H9 (cell line): ENCODE measurements around the gene SPDYE18. TPM values are rescaled to one million over a fixed set of nuclear protein-coding genes. Genes with fewer than 3 reads are reported as not detected.
"Not testable (repeated sequence)": the region's sequence is repeated elsewhere in the genome, so short reads cannot be mapped to it uniquely, and the experiment has no call there.

ENCODE experiments used
- DNase-seq: peaks from one replicate; pipeline ENCODE4 v3.0.0-alpha.2; 2017
- H2AFZ ChIP-seq: one replicate; pipeline ENCODE4 v1.6.1; 2013; ENCODE audit warnings: mild to moderate bottlenecking, low read length, control low read depth, moderate library complexity
- H2AK5ac ChIP-seq: 2 replicates; pipeline ENCODE4 v1.6.1; 2013; ENCODE audit warnings: low read length, control low read depth, mixed read lengths; ENCODE audit not compliant: insufficient read length
- H2BK120ac ChIP-seq: one replicate; pipeline ENCODE4 v1.6.1; 2013; ENCODE audit warnings: low read depth, mild to moderate bottlenecking, low read length, control low read depth, inconsistent platforms; ENCODE audit not compliant: poor library complexity, severe bottlenecking
- H2BK12ac ChIP-seq: 2 replicates; pipeline ENCODE4 v1.6.1; 2013; ENCODE audit warnings: low read length, control low read depth, mixed read lengths, low read depth; ENCODE audit not compliant: insufficient read length
- H2BK15ac ChIP-seq: 2 replicates; pipeline ENCODE4 v1.6.1; 2013; ENCODE audit warnings: low read depth, low read length, control low read depth
- H2BK20ac ChIP-seq: one replicate; pipeline ENCODE4 v1.6.1; 2013; ENCODE audit warnings: low read depth, mild to moderate bottlenecking, low read length, control low read depth, inconsistent platforms; ENCODE audit not compliant: poor library complexity, severe bottlenecking
- H2BK5ac ChIP-seq: 2 replicates; pipeline ENCODE4 v1.6.1; 2013; ENCODE audit warnings: low read length, control low read depth, mixed read lengths; ENCODE audit not compliant: insufficient read length
- H3K14ac ChIP-seq: 2 replicates; pipeline ENCODE4 v1.6.1; 2013; ENCODE audit warnings: low read length, control low read depth; ENCODE audit not compliant: insufficient read depth
- H3K18ac ChIP-seq: 2 replicates; pipeline ENCODE4 v1.6.1; 2013; ENCODE audit warnings: low read depth, mild to moderate bottlenecking, mixed read lengths, low read length, control low read depth; ENCODE audit not compliant: insufficient read length
- H3K23ac ChIP-seq: 2 replicates; pipeline ENCODE4 v1.6.1; 2013; ENCODE audit warnings: low read length, control low read depth, mixed read lengths, low read depth; ENCODE audit not compliant: insufficient read length
- H3K23me2 ChIP-seq: 2 replicates; pipeline ENCODE4 v1.6.1; 2013; ENCODE audit warnings: low read depth, mild to moderate bottlenecking, mixed read lengths, low read length, control low read depth; ENCODE audit not compliant: insufficient read length, poor library complexity, severe bottlenecking
- H3K27ac ChIP-seq: 2 replicates; pipeline ENCODE4 v1.5.1; 2013; ENCODE audit warnings: low read length, control low read depth, mixed read lengths, low read depth; ENCODE audit not compliant: insufficient read length
- H3K27me3 ChIP-seq: 2 replicates; pipeline ENCODE4 v1.6.1; 2013; ENCODE audit warnings: low read length, control low read depth, inconsistent platforms; ENCODE audit not compliant: insufficient read depth
- H3K4ac ChIP-seq: 2 replicates; pipeline ENCODE4 v1.6.1; 2013; ENCODE audit warnings: low read depth, mild to moderate bottlenecking, control low read depth, inconsistent platforms, low read length, moderate library complexity
- H3K4me1 ChIP-seq: 2 replicates; pipeline ENCODE4 v1.6.1; 2013; ENCODE audit warnings: low read length, control low read depth, inconsistent platforms; ENCODE audit not compliant: insufficient read depth
- H3K4me2 ChIP-seq: 2 replicates; pipeline ENCODE4 v1.6.1; 2013; ENCODE audit warnings: low read length, control low read depth, mixed read lengths; ENCODE audit not compliant: insufficient read length, insufficient read depth
- H3K56ac ChIP-seq: 2 replicates; pipeline ENCODE4 v1.6.1; 2013; ENCODE audit warnings: low read depth, mild to moderate bottlenecking, mixed read lengths, low read length, control low read depth; ENCODE audit not compliant: insufficient read length
- H3K79me1 ChIP-seq: 2 replicates; pipeline ENCODE4 v1.6.1; 2013; ENCODE audit warnings: low read depth, mild to moderate bottlenecking, moderate library complexity, low read length, control low read depth, inconsistent platforms; ENCODE audit not compliant: insufficient read depth, poor library complexity, severe bottlenecking
- H3K79me2 ChIP-seq: 2 replicates; pipeline ENCODE4 v1.6.1; 2013; ENCODE audit warnings: low read length, control low read depth, inconsistent platforms; ENCODE audit not compliant: insufficient read depth
- H3K9ac ChIP-seq: 2 replicates; pipeline ENCODE4 v1.6.1; 2013; ENCODE audit warnings: low read length, control low read depth, mixed read lengths; ENCODE audit not compliant: insufficient read length; ENCODE audit errors: extremely low read depth
- H3K9me3 ChIP-seq: one replicate; pipeline ENCODE4 v1.6.1; 2013; ENCODE audit warnings: low read depth, low read length, inconsistent platforms; ENCODE audit not compliant: control insufficient read depth
- H3T11ph ChIP-seq: one replicate; pipeline ENCODE4 v1.6.1; 2013; ENCODE audit warnings: mild to moderate bottlenecking, low read length, control low read depth, inconsistent platforms
- H4K20me1 ChIP-seq: one replicate; pipeline ENCODE4 v1.6.1; 2013; ENCODE audit not compliant: control insufficient read depth, insufficient read length, insufficient read depth
- H4K5ac ChIP-seq: 2 replicates; pipeline ENCODE4 v1.6.1; 2013; ENCODE audit warnings: low read depth, mild to moderate bottlenecking, mixed read lengths, low read length, control low read depth; ENCODE audit not compliant: insufficient read length
- H4K8ac ChIP-seq: replicated peaks from 2 replicates; pipeline ENCODE4 v1.6.1; 2013; ENCODE audit warnings: low read length, control low read depth, mixed read lengths, low read depth; ENCODE audit not compliant: insufficient read length
- H4K91ac ChIP-seq: 2 replicates; pipeline ENCODE4 v1.6.1; 2013; ENCODE audit warnings: low read depth, mild to moderate bottlenecking, moderate library complexity, mixed read lengths, low read length, control low read depth; ENCODE audit not compliant: insufficient read length
- H3K27ac Mint-ChIP-seq, 3 experiments: 2 replicates in 2 of 3; 3 replicates in 1 of 3; pipeline ENCODE4 v1.8.0; 2020 to 2021; ENCODE audit warnings: mixed read lengths in 3 of 3, mild to moderate bottlenecking in 1 of 3, moderate library complexity in 1 of 3
- H3K27me3 Mint-ChIP-seq: 2 replicates; pipeline ENCODE4 v1.8.0; 2021; ENCODE audit warnings: low read depth, mild to moderate bottlenecking, moderate library complexity, mixed read lengths
- H3K36me3 Mint-ChIP-seq, 3 experiments: 2 replicates in 2 of 3; 3 replicates in 1 of 3; pipeline ENCODE4 v1.8.0; 2020 to 2021; ENCODE audit warnings: low read depth in 3 of 3, mixed read lengths in 3 of 3; ENCODE audit not compliant: insufficient read depth in 1 of 3
- H3K4me1 Mint-ChIP-seq, 2 experiments: 2 replicates each; pipeline ENCODE4 v1.8.0; 2020; ENCODE audit warnings: mixed read lengths in 2 of 2
- H3K4me3 Mint-ChIP-seq, 2 experiments: 2 replicates in 1 of 2; 3 replicates in 1 of 2; pipeline ENCODE4 v1.8.0; 2020 to 2021; ENCODE audit warnings: mild to moderate bottlenecking in 2 of 2, mixed read lengths in 2 of 2, moderate library complexity in 1 of 2
- H3K9me3 Mint-ChIP-seq, 2 experiments: 2 replicates in 1 of 2; 3 replicates in 1 of 2; pipeline ENCODE4 v1.8.0; 2020; ENCODE audit warnings: mild to moderate bottlenecking in 2 of 2, mixed read lengths in 2 of 2, moderate library complexity in 1 of 2
- WGBS: extraction: QIAGEN DNeasy Blood & Tissue Kit; methylation state at CpG from one replicate; pipeline ENCODE4 v1.1.7; 2013; ENCODE audit warnings: missing lambda C conversion rate, low lambda C conversion rate, mixed read lengths; ENCODE audit not compliant: insufficient read length; ENCODE audit errors: extremely low coverage; 5-methylcytosine and 5-hydroxymethylcytosine counted together
- total RNA-seq: library from RNA; stranded (reverse); gene quantifications from 2 replicates; pipeline ENCODE4 v1.2.1, GENCODE V29; 2021

Gene SPDYE18
- total RNA-seq, 1 experiment from 2014 or later: not detected

- H3K79me2 ChIP-seq, H3K4me3 Mint-ChIP-seq, H4K91ac ChIP-seq, H4K8ac ChIP-seq, H2AK5ac ChIP-seq, H3K79me1 ChIP-seq, H3K27me3 ChIP-seq, DNase-seq, H3K56ac ChIP-seq, H3K4me2 ChIP-seq, H3K9me3 Mint-ChIP-seq, H3K23ac ChIP-seq, H2BK5ac ChIP-seq, H2BK120ac ChIP-seq, H3K27ac ChIP-seq, H3K27ac Mint-ChIP-seq, H4K20me1 ChIP-seq, H3K27me3 Mint-ChIP-seq, H3T11ph ChIP-seq, H3K14ac ChIP-seq, H3K36me3 Mint-ChIP-seq, H3K9ac ChIP-seq, H3K4me1 Mint-ChIP-seq, H2BK15ac ChIP-seq, H4K5ac ChIP-seq, H3K23me2 ChIP-seq, H2AFZ ChIP-seq, H2BK12ac ChIP-seq, H3K4ac ChIP-seq, H3K4me1 ChIP-seq, H3K18ac ChIP-seq, H2BK20ac ChIP-seq, H3K9me3 ChIP-seq: not testable (repeated sequence)
- no CpG with 5 or more reads among the region's 4 CpGs for WGBS
Observed at GRCh38 chr7:77063732-77064131, 1.4 kb upstream of the SPDYE18 start.

- not testable (repeated sequence) for H3K27me3 ChIP-seq, H3K23ac ChIP-seq, H3K9me3 Mint-ChIP-seq, H3T11ph ChIP-seq, H2AK5ac ChIP-seq, H4K8ac ChIP-seq, H2AFZ ChIP-seq, DNase-seq, H2BK120ac ChIP-seq, H2BK20ac ChIP-seq, H3K56ac ChIP-seq, H3K14ac ChIP-seq, H3K79me1 ChIP-seq, H3K23me2 ChIP-seq, H3K36me3 Mint-ChIP-seq, H3K9me3 ChIP-seq, H3K27ac ChIP-seq, H3K4me1 Mint-ChIP-seq, H3K9ac ChIP-seq, H3K4me3 Mint-ChIP-seq, H3K4me2 ChIP-seq, H4K5ac ChIP-seq, H4K91ac ChIP-seq, H3K4me1 ChIP-seq, H3K18ac ChIP-seq, H2BK5ac ChIP-seq, H2BK15ac ChIP-seq, H3K27me3 Mint-ChIP-seq, H3K4ac ChIP-seq, H3K27ac Mint-ChIP-seq, H3K79me2 ChIP-seq, H4K20me1 ChIP-seq, H2BK12ac ChIP-seq
- no CpG with 5 or more reads among the region's 8 CpGs for WGBS
Observed at GRCh38 chr7:77032261-77032660, 30.1 kb downstream of the SPDYE18 start, which contains the start of gene SPDYE17. Gene SPDYE17, minus strand, starts transcription at chr7:77032361. Its CDS starts 1,791 bp downstream, at chr7:77030570.
